Mucosa of descending colon (tissue), 3 donors: Measurements from ENCODE around the gene CD300LF. TPM values are rescaled to one million over a fixed set of nuclear protein-coding genes. Genes with fewer than 3 reads are reported as not detected.

Experiments used
- ATAC-seq: fragments of 200-7000 bp; cut with Tn5 transposase; one replicate; pipeline ENCODE4 v1.9.1; 2020; ENCODE audit warnings: mild to moderate bottlenecking, moderate library complexity
- DNase-seq, 3 donors: peaks; one replicate each; pipeline ENCODE4 v3.0.0-alpha.2; 2020
- H3K36me3 ChIP-seq: fragments of 200-600 bp; one replicate; pipeline ENCODE4 v1.8.0; 2021; ENCODE audit warnings: low read depth, mild to moderate bottlenecking
- H3K4me1 ChIP-seq: fragments of 200-600 bp; one replicate; pipeline ENCODE4 v1.8.0; 2021; ENCODE audit warnings: low read depth, mild to moderate bottlenecking
- H3K4me3 ChIP-seq: fragments of 200-600 bp; one replicate; pipeline ENCODE4 v1.8.0; 2021; ENCODE audit warnings: mild to moderate bottlenecking
- H3K9me3 ChIP-seq: fragments of 200-600 bp; one replicate; pipeline ENCODE4 v1.8.0; 2021; ENCODE audit warnings: mild to moderate bottlenecking
- intact Hi-C, 2 donors: fragments of 100-400 bp; cut with DNase I in 1 of 2; cut with micrococcal nuclease in 1 of 2; formaldehyde crosslinking; loops; one replicate each; pipeline versions ENCODE4 v1.11.0 to v1.11.1; 2022; cut with DNase I, micrococcal nuclease
- total RNA-seq, 3 donors: library from RNA; stranded (reverse); fragmentation: NEBNext Ultra II Directional in 2 of 3; extraction: Animal tissue kit (Norgen Biotek cat#: 25700) in 2 of 3; gene quantifications; one replicate each; pipeline versions ENCODE4 v1.2.1 to v1.2.4, GENCODE V29; 2021 to 2023
- TF ChIP-seq, protein P1 (sequence below): fragments of 200-600 bp; IDR thresholded peaks from one replicate; pipeline ENCODE4 v1.8.0; 2022; ENCODE audit warnings: antibody characterized with exemption, mild to moderate bottlenecking
- donor health status: DM: no; HTN: no; CAD: no; lungs with moderate emphysema.
- donor health status: DM: no; HTN: no; CAD: no.
- donor health status: DM: no; HTN: yes; CAD: no.

Gene CD300LF
- total RNA-seq, 3 donors from 2014 or later: 2.0 TPM

DNA sequence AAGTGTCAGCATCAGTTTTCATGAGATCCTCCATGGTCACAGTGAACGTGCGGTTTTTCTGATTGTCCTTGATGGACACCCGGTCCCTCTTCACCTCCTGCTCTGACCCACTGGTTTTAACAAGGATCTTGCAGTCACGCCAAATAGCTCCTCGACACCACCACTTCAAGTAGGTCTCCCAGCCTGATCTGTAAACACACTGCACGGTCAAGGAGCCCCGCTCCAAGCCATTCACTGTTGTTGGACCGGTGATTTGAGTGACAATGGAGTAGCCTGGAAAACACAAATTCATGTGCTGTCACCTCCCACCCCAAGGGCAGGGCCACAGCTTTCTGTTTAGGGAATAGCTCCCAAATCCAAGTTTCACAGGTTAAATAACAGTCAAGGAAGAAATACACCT is 8.2 kb downstream of the CD300LF start:
- H3K4me1 ChIP-seq: no peaks in the 10 kb centered on the region
- no peak for DNase-seq
- H3K9me3 ChIP-seq: no peaks in the 10 kb centered on the region
- ATAC-seq: no peak
- TF ChIP-seq, protein P1, sequence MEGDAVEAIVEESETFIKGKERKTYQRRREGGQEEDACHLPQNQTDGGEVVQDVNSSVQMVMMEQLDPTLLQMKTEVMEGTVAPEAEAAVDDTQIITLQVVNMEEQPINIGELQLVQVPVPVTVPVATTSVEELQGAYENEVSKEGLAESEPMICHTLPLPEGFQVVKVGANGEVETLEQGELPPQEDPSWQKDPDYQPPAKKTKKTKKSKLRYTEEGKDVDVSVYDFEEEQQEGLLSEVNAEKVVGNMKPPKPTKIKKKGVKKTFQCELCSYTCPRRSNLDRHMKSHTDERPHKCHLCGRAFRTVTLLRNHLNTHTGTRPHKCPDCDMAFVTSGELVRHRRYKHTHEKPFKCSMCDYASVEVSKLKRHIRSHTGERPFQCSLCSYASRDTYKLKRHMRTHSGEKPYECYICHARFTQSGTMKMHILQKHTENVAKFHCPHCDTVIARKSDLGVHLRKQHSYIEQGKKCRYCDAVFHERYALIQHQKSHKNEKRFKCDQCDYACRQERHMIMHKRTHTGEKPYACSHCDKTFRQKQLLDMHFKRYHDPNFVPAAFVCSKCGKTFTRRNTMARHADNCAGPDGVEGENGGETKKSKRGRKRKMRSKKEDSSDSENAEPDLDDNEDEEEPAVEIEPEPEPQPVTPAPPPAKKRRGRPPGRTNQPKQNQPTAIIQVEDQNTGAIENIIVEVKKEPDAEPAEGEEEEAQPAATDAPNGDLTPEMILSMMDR: no peak
- H3K4me3 ChIP-seq: no peak overlapping the region
- intact Hi-C loops: no loop called here
- no peaks in the 10 kb centered on the region for H3K36me3 ChIP-seq

DNA sequence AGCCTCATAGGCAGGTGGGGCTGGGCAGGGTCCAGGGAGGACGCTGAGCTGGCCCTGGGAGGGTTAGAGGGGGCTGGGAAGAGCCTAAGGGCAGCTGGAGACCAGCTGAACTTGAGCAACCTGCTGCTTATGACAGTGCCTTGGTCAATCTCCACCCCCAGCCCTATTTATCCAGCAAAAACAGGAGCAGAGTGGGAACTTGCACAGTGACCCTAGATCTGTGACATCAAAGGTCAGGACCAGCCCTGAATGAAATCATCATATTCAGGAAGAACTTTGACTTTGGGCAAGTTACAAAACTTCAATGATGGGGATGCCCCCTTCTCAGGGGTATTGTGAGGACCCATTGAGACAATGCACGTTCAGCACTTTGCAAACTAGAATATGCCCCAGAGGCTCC is 9.4 kb downstream of the CD300LF start:
- ATAC-seq (no peak), DNase-seq (no peak)
- H3K4me1 ChIP-seq: no peaks in the 10 kb centered on the region
- TF ChIP-seq, protein P1: no peak
- intact Hi-C loops: no loop called here
- H3K9me3 ChIP-seq: no peaks in the 10 kb centered on the region
- H3K36me3 ChIP-seq: no peaks in the 10 kb centered on the region
- H3K4me3 ChIP-seq: no peak overlapping the region

DNA sequence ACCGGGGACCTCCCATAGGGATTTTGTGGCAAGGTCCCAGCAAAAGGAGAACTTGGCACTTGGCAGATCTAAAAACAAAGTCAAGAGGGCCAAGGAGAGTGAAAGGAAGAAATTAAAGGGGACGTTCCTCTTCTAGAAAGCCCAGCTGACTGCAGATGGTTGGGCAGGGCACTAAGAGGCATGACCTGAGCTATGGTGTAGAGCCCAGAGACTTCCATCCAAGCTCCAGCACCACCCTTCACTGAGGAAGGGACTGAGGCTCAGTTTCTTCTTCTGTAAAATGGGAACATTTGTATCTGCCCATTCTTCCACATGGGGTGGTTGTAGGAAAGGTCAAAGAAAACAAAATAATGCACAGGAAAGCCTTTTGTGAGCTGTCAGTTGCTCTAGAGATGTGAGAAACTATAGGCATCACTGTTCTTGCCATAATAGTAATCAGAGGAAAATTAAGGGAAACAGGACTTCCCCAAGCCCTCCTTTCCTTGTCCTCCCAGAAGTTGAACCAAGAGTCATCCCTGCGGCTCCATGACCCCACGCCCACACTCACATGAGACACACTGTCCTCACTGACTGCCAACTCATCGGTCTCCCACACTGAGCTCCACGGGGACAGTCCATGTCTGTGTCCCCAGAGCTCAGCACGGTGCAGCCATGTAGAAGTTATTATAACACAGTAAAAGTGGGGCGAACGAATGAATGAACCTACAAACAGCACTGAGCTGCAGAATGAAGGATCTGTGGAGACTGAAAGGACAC is 10.4 kb downstream of the CD300LF start:
- intact Hi-C loops: no loop called here
- H3K36me3 ChIP-seq: no peaks in the 10 kb centered on the region
- TF ChIP-seq, protein P1: no peak
- H3K9me3 ChIP-seq: no peaks in the 10 kb centered on the region
- ATAC-seq (no peak), DNase-seq (no peak)
- no peaks in the 10 kb centered on the region for H3K4me1 ChIP-seq
- no peak overlapping the region for H3K4me3 ChIP-seq

DNA sequence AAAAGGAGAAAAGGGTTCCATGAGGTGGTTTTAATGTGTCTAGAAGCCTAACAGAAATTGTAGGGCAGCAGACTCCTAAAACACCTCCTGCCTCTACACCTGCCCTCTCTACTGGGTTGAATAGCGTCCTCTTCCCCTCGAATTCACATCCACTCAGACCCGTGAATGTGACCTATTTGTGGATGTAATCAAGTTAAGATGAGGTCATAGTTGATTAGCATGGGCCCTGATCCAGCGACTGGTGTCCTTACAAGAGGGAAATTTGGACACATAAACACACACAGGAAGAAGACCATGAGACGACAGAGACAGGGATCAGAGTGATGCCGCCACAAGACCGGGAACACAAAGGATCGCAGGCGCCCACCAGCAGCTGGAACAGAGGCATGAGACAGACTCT is 13.5 kb downstream of the CD300LF start:
- Histone ChIP-seq H3K4me3 (no peak overlapping the region), H3K9me3 (no peaks in the 10 kb centered on the region), H3K4me1 (no peaks in the 10 kb centered on the region), H3K36me3 (no peaks in the 10 kb centered on the region)
- ATAC-seq (no peak), DNase-seq (no peak)
- TF ChIP-seq, protein P1: no peak
- intact Hi-C loops: no loop called here

DNA sequence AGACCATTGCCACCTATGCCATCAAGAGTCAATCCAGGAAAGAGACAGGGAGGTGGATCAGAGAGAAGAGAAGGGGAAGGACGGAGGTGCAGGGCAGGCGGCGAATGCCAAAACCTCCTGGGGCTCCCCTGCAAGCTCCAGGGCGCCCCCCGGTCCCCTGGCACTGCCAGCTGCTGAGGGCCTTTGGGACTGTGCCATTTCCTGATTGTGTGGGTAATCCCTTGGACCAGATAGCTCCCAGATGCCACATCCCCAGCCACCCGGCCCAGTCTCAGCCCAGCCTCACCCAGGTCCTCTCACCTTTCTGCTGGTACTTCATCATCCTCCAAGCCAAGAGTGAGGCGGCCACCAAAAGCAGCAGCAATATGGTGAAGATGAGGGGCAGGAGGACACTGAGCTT is 14.7 kb downstream of the CD300LF start:
- intact Hi-C loops: no loop called here
- Histone ChIP-seq H3K4me1 (no peaks in the 10 kb centered on the region), H3K4me3 (no peak overlapping the region), H3K36me3 (no peaks in the 10 kb centered on the region), H3K9me3 (no peaks in the 10 kb centered on the region)
- TF ChIP-seq, protein P1: no peak
- DNase-seq (no peak), ATAC-seq (no peak)
